Colonic mucosa (tissue), 4 donors: ENCODE results near the gene SLC38A6. TPM values are rescaled to one million over a fixed set of nuclear protein-coding genes. Genes with fewer than 3 reads are reported as not detected.
"Not testable (repeated sequence)": the region's sequence is repeated elsewhere in the genome, so short reads cannot be mapped to it uniquely, and the experiment has no call there.

Experiments used
- DNase-seq: peaks from one replicate; pipeline ENCODE4 v3.0.0-alpha.2; 2020
- H3K27ac ChIP-seq: fragments of 200-600 bp; one replicate; pipeline ENCODE4 v1.8.0; 2021
- H3K27me3 ChIP-seq: fragments of 200-600 bp; one replicate; pipeline ENCODE4 v1.8.0; 2021
- H3K36me3 ChIP-seq: fragments of 200-600 bp; one replicate; pipeline ENCODE4 v1.8.0; 2021
- H3K4me1 ChIP-seq: fragments of 200-600 bp; one replicate; pipeline ENCODE4 v1.8.0; 2021; ENCODE audit warnings: mild to moderate bottlenecking
- H3K4me3 ChIP-seq: fragments of 200-600 bp; one replicate; pipeline ENCODE4 v1.8.0; 2021
- H3K9ac ChIP-seq, 2 donors: one replicate each; pipeline ENCODE4 v1.7.0; 2013; ENCODE audit warnings: control low read depth in 2 of 2, low read depth in 2 of 2, low read length in 2 of 2
- H3K9me3 ChIP-seq: fragments of 200-600 bp; one replicate; pipeline ENCODE4 v1.8.0; 2021
- intact Hi-C: fragments of 100-400 bp; cut with DNase I; formaldehyde crosslinking; loops from one replicate; pipeline ENCODE4 v1.14.1; 2022
- total RNA-seq, 2 donors: library from RNA; stranded (reverse); fragmentation: NEBNext Ultra II Directional in 1 of 2; extraction: Animal tissue kit (Norgen Biotek cat#: 25700) in 1 of 2; gene quantifications; one replicate each; pipeline ENCODE4 v1.2.1, GENCODE V29; 2021
- TF ChIP-seq, protein P1 (sequence below): fragments of 200-600 bp; IDR thresholded peaks from one replicate; pipeline ENCODE4 v1.8.0; 2022; ENCODE audit warnings: antibody characterized with exemption, mild to moderate bottlenecking
- donor health status: healthy.
- donor health status: DM: no; HTN: no; CAD: no.
- donor health status: DM: no; HTN: no; CAD: no.

The SLC38A6 gene
- total RNA-seq, 2 donors from 2014 or later = 5.0 to 7.8 TPM

- intact Hi-C loops = no loop called here
- Histone ChIP-seq H3K4me1 (no peaks in the 10 kb centered on the region), H3K36me3 (no peaks in the 10 kb centered on the region), H3K9me3 (no peaks in the 10 kb centered on the region), H3K4me3 (no peak overlapping the region), H3K27ac (no peak overlapping the region), H3K9ac (no peak overlapping the region), H3K27me3 (no peaks in the 10 kb centered on the region)
- TF ChIP-seq, protein P1, sequence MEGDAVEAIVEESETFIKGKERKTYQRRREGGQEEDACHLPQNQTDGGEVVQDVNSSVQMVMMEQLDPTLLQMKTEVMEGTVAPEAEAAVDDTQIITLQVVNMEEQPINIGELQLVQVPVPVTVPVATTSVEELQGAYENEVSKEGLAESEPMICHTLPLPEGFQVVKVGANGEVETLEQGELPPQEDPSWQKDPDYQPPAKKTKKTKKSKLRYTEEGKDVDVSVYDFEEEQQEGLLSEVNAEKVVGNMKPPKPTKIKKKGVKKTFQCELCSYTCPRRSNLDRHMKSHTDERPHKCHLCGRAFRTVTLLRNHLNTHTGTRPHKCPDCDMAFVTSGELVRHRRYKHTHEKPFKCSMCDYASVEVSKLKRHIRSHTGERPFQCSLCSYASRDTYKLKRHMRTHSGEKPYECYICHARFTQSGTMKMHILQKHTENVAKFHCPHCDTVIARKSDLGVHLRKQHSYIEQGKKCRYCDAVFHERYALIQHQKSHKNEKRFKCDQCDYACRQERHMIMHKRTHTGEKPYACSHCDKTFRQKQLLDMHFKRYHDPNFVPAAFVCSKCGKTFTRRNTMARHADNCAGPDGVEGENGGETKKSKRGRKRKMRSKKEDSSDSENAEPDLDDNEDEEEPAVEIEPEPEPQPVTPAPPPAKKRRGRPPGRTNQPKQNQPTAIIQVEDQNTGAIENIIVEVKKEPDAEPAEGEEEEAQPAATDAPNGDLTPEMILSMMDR = no peak
- DNase-seq = no peak
These were observed 108.2 kb downstream of the SLC38A6 start for GRCh38 chr14:61089126-61089750.

GRCh38 chr14:61090432-61091216, 109.6 kb downstream of the SLC38A6 start:
- no peak for DNase-seq
- TF ChIP-seq, protein P1 = no peak
- intact Hi-C loops = no loop called here
- no peaks in the 10 kb centered on the region for H3K9me3 ChIP-seq
- H3K9ac ChIP-seq = no peak overlapping the region
- no peaks in the 10 kb centered on the region for H3K36me3 ChIP-seq
- H3K4me1 ChIP-seq = no peaks in the 10 kb centered on the region
- no peak overlapping the region for H3K27ac ChIP-seq
- no peak overlapping the region for H3K4me3 ChIP-seq
- H3K27me3 ChIP-seq = no peaks in the 10 kb centered on the region

DNA sequence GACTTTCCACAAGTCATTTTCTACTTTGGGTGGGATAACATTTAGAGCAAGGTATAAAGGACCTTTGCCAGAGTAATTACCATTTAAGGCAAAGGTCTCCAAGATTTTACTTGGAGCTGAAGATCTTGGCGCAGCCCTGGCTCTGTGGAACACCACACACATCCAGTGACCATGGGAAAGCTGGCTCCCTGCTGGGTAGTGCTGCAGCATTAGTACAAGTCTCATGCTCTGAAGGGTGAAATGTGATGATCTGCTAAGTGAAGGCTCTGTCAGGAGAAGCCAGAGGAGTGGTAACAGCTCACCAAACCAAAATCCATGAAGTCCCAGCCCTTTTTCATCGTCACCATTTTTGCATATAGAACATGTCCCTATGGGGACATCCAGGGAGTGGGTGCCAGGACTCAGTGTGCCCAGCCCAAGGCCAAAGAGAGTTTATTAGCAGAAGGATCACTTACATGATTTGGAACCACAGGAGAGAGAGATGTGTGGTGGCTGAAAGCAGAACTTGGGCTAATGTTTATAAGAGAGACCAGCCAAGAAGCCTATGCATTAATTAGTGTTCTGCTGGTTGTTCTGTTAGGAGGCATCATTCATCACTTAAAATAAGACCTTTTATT, 110.7 kb downstream of the SLC38A6 start:
- no peaks in the 10 kb centered on the region for H3K27me3 ChIP-seq
- no peak for DNase-seq
- TF ChIP-seq, protein P1 = no peak
- H3K27ac ChIP-seq = no peak overlapping the region
- no peak overlapping the region for H3K9ac ChIP-seq
- H3K4me3 ChIP-seq = no peak overlapping the region
- no peaks in the 10 kb centered on the region for H3K9me3 ChIP-seq
- intact Hi-C loops = no loop called here
- no peaks in the 10 kb centered on the region for H3K4me1 ChIP-seq
- no peaks in the 10 kb centered on the region for H3K36me3 ChIP-seq

GRCh38 chr14:61098096-61098495, 117.1 kb downstream of the SLC38A6 start:
- H3K36me3 ChIP-seq, intact Hi-C loops, H3K9ac ChIP-seq, H3K4me3 ChIP-seq, H3K9me3 ChIP-seq, DNase-seq, H3K4me1 ChIP-seq, H3K27ac ChIP-seq, H3K27me3 ChIP-seq: not testable (repeated sequence)

GRCh38 chr14:61098721-61099120, 117.7 kb downstream of the SLC38A6 start:
- H3K27me3 ChIP-seq = no peaks in the 10 kb centered on the region
- H3K27ac ChIP-seq = no peak overlapping the region
- no peak overlapping the region for H3K9ac ChIP-seq
- no peak overlapping the region for H3K4me3 ChIP-seq
- H3K4me1 ChIP-seq = no peaks in the 10 kb centered on the region
- DNase-seq = no peak
- H3K9me3 ChIP-seq = no peaks in the 10 kb centered on the region
- TF ChIP-seq, protein P1 = no peak
- intact Hi-C loops = no loop called here
- no peaks in the 10 kb centered on the region for H3K36me3 ChIP-seq
